HG02973 (cell line): ENCODE data around the gene LIPC.

Experiments used
- ATAC-seq: cut with Tn5 transposase; IDR thresholded peaks from one replicate; pipeline ENCODE4 v1.9.1; 2021; ENCODE audit warnings: moderate library complexity; ENCODE audit not compliant: unreplicated experiment

The LIPC gene

DNA sequence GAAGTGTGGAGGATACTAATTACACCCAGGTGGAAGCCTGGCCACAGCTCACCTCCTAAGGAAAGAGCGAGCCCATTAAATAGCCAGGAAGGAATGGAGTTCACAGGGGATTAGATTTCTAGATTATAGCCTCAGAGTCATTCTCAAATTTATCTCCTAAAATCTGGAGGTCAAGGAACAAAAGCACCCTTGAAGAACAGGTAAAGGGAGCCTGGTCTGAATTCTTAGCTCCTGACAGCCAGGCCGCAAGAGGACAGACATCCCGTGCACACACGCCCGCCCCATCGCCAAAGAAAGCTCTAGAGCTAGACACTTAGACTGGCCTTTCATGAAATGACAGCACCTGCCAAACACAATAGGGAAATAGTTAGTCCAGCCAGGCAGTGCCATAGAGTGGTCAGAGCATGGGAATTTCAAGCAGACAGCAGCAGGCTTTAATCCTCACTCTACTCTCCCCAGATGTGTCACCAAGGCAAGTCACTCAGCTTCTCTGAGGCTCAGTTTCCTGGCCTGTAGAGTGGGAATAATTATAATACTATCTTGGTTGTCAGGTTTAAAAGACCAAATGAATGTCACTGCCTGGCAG is 59.2 kb downstream of the LIPC start:
- no peak for ATAC-seq

DNA sequence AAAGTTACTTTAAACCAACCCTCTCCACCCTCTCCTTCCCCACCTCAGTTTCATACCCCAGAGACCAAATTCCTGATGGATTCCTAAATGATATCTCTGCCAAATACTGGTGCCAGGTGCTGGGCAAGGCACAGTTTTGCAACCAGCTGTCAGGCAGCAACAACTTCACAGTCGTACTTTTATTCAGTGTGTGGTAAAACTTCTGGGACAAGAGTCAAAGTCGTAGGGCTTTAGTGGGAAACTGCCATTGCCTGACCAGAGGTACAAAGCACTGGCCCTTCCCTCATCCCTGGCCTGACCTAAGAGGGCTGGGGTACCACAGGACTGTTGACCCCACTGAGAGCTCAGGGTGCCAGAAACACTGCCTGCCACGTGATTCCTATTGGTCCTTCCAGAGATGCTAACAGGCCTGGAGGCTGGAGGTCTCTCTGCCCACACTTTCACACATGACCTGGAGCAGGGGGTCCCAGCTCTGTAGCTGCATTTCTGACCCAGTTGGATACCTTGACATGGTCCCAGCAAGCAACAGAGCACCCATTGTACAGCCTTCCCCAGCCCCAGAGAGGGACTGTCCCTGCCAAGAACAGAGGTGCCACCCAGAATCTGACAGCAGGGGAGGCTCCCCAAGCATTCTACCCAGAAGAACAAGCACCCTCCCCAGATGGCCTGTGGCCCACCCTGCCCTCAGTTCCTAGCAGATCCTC is 59.9 kb downstream of the LIPC start:
- no peak for ATAC-seq

DNA sequence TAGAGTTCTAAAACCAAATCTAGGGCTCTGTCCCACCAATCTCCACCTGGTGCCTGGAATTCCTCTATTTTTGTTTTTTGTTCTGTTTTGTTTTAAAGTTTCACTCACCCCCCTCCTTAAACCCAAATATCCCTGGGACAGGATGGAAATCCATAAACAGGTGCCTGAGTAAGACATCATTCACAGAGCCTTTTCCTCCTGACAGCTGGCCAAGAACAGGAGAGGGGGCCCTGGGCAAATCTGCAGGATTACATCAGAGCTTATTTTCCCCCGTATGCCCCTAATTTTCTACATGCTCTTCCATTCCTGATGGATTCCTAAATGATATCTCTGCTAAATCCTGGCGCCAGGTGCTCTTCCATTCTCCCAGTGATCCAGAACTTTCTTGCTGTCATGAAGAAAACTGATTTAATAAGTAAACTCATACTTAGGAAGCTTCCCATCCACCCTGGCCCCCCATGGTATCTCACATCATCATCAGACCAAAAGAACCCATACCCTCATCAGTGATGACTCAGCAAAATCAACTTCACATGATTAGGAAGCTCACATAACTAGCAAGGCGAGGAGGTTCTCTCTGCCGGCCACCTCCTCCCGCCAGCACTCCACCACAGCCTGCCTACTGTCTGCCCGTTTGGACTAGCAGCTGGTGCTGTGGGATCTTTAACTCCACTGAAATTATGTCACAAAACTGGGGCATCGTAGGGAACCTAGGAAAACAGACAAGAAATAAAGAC is 61.0 kb downstream of the LIPC start:
- no peak for ATAC-seq

DNA sequence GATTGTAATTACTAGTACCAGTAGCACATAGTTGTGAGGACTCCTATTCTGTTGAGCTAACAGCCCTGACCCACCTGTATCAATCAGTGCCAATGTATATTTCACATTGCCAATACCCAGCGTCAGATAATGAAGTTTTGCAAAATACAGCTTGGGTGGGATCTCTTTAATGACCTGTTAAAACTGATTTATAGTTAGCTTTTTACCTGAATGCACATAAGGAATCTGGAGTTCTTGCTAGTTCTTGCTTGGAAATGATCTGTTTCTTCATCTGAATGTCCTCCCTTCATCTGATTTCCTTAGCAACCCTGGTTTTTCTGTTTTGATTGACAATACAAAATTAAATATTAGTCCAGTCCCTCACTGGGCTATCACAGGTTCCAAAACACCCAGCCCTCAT is 62.8 kb downstream of the LIPC start:
- ATAC-seq, result no peak

DNA sequence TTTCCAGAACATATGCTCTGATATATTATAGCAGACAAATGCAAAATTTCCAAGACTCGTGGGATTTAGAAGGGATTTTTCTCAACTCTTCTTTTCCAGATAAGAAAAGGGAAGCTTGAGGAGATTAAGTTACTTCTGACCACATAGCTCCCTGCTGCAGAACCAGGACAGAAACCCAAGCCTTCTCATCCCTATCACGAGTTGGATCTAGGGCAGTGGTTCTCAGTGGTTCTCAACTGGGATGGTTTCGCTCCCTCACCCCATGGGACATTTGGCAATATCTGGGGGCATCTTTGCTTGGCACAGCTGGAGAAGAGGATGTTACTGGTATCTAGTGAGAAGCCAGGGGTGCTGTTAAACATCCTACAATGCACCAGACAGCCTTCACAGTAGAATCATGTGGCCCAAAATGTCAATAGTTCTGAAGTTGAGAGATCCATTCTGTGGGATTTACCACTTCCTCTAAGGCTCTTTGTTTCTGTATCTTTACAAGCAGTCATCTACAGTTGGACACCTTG is 64.2 kb downstream of the LIPC start:
- ATAC-seq, result no peak

DNA sequence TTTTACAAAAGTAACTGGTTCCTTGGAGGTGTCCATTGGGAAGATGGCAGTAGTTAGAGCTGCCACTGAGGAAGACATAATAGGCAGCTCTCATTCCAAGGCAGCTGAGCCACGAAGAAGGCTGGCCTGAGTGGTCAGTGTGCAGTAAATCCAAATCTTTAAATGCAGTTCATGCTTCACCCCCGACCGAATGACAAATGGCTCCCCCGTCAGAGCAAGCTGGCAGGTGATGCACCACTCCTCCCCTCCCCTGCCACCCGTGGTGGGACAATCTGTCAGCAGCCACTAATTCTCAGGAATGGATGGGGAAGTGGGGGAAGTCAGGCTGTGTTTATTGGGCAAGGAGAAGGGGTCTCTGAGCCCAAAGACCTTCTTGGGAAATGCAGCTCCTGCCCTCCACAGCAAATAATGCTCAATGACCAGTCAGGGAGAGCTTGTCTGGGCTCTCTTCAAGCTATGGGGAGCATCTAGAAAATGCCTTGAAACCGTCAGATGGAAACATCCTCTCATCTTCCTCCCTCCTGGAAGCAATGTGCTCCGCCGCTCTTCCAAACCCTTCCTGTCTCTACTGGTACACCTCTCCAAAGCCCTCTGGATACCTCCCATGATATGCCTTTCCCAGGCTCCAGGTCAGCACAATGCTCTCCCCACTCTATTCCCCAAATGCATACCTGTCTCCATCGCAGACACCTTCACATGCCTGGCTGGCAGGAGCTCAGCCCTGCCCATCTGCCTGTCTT is 65.4 kb downstream of the LIPC start:
- no peak for ATAC-seq

DNA sequence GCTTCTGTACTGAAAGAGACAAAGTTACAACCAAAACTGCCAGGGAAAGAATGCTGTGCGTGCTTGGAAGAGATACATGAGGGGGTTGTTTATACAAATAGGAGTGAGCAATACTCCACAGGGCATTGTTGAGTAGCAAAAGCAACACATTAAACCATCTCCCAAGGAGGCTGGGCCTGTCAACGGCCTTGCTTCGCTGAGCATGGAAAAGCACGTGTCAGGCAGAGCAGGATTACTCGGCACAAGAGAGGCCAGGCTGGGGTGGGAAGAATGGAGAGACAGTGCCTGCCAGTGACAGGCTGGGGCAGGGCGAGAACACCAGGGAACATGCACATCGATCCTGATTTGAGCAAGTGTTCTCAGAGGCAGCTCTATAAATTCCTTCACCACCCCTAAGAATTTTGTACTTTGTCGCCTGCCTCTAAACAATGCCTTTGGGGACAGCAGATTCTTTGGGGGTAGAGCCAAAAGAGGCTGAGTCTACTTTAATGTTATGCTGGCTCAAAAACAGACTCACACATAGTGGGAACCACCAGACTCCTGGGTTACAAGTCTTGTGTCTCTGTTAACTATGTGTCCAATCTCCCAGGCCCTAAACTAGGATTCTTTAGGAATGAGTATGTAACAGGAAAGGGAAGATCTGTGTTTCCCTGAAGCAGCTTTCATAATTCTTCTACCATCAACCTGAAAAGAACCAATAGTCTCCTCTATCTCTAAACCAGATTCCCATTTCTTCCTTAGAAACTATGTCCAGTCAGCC is 67.2 kb downstream of the LIPC start:
- ATAC-seq, result no peak

DNA sequence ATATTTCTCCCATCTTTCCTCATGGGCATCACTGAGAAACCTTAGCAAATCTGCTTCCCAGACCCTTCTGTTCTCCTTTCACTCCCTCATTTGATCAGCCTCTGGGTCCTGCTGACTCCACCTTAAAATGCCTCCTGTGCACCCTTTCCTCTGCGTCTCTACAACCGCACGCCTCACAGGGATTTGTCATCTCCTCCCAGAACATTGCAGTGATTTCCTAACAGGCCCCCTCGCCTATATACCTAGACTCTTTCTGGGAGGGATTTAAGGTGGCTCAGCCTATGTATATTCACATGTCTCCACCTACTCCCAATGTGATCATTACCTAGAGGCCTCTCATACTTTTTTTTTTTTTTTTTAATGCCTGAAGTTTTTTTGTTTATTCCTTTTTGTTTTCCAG is 69.2 kb downstream of the LIPC start:
- ATAC-seq, result no peak

DNA sequence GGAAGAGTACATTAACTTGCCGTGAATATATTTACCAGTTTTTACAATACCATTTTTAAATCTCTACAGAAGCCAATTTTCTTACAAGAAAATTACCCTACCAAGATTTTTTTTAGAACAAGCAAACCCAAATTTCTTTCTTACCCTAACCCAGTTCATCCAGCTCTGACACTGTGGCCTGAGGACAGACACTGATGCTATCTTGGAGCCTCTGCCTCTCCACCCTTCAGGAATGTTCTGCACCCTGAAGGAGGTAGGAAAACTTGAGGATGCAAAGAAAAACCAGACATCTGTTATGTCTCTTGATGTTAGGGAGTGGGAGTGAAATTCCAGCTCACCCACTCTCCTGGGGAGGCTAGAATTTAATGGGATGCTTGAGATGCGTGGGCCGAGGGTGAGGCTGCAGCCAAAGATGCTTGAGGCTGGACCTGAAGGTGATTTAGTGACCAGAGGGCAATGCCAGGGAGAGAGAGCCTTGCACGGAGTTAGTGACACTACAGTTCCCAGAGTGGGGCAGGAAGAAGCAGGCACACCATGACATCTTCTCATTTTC is 69.9 kb downstream of the LIPC start:
- no peak for ATAC-seq

DNA sequence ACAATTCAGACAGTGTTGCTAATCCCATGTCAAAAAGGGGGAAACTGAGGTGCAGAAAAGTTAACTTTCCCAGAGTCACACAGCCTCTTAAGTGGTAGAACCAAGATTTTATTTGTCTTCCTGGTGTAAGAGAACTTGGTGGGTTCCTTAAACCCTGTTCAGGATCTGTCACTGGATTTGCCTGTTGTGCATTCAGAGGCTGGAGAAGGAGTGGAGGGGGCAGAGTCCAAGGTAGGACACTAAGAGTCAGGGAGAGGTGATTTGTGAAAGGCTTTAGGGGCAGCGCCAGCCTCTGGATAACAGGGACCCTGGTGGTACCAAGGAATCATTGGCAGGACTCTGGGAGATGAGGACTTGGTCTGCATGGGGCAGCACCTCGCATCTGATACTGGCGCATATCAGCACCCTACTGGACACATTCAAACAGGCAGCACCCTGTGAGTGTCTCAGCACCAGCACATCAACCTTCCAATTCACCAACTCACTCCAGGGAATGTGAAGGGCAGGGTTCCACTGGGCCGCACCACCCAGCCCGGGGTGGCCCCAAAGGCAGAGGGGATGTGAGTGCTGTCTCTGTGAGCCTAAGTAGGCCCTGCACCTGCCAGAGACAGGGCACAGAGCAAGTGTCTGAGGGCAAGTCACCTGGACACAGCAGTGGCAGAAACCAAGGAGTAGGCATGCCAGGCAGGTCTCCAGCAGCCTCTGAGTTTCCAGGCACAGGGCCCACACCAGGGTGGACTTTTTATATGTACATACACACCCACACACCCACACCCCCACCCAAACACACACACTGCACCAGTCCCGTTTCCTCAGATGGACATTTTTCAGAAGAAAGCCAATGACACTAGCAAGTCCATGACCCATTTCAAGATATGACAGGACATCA is 71.6 kb downstream of the LIPC start:
- no peak for ATAC-seq

DNA sequence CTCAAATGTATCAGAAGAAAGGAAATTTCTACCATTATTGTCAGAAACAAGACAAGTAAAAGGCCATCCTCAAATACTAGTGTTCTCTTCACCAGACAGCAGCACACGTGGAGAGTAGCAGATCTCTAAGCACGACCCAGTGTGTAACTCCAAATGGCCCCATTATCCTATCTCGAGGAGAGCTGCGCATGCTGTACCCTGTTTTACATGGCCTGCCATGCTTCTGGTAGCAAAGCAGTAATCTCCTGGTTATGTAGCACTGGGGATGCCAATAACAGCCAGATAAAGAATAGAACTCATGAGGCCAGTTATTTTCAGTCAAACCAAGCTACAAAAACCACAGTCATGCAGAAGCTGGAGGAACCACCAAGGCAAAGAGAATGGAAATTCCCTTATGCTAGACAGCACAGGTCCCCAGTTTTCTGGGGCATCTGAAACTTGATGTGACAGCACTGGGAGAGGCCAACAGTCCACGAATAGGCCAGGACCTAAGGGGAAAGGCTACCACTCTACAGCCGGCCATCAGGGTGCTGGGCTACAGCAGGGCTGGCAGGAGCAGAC is 73.0 kb downstream of the LIPC start:
- no peak for ATAC-seq

DNA sequence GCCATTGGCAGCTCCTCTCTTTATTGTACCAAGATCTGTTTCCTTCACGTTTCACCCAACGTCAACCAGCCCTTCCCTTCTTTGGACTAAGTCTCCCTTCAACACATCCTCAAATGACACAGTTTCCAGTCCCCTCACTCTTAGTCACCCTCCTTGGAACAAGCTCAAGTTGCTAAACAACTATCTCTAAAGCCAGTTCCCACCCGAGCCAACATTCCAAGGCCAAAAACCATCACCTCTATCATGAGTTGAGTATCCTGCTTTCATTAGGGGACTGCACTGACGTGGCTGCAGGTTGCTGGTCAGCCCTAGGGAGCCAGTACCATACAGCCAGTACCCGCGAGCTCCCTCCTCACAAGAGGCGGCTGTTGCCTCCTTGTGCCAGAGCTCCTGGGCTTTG is 73.8 kb downstream of the LIPC start:
- no peak for ATAC-seq

DNA sequence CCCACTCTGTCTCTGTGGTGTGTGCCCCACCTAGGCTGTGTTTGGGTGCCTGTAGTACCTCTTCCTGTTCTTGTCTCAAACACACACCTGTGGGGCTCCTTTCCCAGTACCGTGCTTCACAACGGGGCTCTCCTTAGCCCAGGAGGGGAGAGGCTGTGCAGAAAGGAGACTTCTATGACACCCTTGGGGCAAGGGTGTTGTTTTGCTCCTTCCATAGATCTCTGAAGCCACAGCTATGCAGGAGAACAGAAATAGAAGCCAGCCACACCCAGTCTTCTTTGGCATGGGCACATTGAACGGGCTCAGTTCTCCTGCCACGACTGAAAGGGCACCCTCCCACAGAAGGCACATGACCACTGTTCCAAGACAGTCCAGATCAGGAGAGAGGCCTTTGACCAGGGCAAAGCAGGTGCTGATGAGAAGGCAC is 74.3 kb downstream of the LIPC start:
- ATAC-seq, result no peak

DNA sequence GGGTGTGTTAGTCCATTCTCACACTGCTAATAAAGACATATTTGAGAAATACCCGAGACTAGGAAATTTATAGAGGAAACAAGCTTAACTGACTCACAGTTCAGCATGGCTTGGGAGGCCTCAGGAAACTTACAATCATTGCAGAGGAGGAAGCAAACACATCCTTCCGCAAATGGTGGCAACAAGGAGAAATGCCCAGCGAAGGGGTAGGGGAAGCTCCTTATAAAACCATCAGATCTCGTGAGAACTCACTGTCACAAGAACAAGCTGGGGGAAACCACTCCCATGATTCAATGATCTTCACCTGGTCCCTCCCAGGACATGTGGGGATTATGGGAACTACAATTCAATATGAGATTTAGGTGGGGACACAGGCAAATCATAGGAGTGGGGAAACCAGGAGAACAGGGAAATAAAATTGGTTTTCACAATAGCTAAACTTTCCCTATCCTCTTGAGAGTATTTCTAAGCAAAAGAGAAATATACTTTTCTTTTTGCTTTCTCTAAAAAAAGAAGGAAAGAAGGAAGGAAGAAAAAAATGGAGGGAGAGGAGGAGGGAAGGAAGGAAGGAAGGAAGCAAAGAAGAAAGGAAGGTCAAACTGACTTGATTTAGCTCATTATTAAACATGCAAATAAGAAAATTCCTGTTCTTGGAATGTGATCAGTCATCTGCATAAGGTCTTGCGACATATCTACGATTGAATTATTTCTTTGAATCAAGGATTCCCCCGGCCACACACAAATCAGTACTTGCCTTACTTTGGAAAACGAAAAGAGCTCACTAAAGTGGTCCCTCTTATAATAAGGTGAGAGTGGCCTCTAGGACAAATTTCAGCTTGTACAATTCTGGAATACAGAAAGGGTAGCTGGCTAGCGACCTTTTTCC is 75.2 kb downstream of the LIPC start:
- ATAC-seq, result no peak

DNA sequence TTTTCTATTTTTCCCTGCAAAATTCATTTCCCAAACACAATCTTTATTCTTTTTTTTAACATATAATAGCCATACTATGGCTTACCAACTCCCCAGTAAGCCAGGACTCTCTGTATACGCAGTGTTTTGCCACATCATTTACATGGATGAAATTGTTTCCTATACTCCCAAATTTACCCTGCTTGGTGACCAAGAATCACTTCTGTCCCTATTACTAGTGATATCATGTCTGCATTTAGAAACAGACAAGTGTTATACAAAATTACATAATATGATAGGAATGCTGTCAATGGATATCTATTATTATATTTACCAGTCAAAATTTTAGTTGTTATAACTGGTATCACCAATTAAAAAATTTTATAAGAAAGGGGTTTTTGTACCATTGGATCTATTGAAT is 77.8 kb downstream of the LIPC start:
- no peak for ATAC-seq

DNA sequence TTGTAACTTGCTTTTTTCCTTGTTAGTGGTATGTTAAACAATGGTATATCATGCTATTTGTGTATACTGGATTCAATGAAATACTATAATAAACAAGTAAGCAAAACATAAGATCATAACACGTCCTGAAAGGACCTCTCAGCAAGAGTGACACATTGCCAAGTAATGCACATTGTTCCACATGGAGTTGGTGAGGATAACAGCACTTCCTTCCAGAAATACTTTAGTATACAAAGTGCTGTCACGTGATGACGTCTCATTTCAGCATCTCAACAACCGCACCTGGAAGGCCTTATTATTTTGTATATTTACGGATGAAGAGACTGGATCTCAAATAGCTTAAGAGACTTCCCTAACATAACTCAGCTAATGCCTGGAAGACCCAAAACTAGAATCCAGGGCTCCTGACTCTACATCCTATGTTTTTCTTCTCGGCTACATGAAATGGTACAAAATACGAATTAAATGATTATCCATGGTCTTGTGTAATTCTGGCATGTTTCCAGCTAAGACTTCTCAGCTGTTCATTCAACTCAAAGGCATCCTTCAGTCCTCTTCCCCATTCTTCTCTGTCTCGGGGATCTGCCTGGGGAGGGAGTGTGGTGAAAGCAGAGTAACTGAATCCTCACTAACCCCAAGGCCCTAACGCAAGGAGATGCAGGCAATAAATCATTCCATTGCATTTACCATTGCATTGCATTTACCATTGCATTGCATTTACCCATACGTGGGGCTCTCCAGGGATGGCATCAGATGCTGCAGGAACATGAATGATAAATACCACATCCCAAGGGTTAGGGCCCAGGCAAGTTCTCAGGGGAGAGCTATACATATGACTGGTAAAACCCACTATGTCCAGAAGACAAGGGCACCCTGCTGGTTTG is 79.2 kb downstream of the LIPC start:
- no peak for ATAC-seq

DNA sequence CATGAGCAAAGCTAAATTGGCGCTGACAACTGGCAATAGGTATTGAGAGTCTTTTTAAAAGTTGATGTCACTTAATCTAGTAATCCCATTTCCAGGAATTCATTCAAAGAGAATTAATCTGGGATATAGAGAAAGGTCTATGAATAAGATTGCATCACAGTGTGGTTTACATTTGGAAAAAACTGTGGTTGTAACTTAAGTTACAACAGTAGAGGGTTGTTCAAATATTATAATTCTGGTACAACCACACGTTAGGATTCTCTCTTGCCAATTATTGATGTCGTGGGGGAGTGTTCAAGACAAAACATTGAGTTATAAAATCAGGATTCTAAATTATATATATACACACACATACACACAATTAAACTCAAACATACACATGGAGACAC is 79.8 kb downstream of the LIPC start:
- no peak for ATAC-seq
